NCI-H526 (cell line): ENCODE data around the gene HMOX1.

Source experiments
- DNase-seq, 2 experiments: peaks; one replicate each; lab custom pipeline; 2025; lab: John Stamatoyannopoulos, UW

HMOX1 gene

GRCh38 chr22:35380537-35381423 is at the start of gene HMOX1:
Gene HMOX1, plus strand, starts transcription at chr22:35381096. Its CDS starts 78 bp downstream, at chr22:35381174.
- DNase-seq, result peak in 1 of 2 experiments; percentile 80

- DNase-seq, result no peak
Observed at GRCh38 chr22:35332278-35332677, 48.6 kb upstream of the HMOX1 start.

GRCh38 chr22:35333220-35333619 is 47.7 kb upstream of the HMOX1 start:
- no peak for DNase-seq

- DNase-seq, result peak in 1 of 2 experiments; percentile 4
Observed at GRCh38 chr22:35334004-35334403, 46.9 kb upstream of the HMOX1 start.

- no peak for DNase-seq
Observed at GRCh38 chr22:35335468-35335867, 45.4 kb upstream of the HMOX1 start.

GRCh38 chr22:35335936-35336781 is 44.7 kb upstream of the HMOX1 start:
- no peak for DNase-seq

- DNase-seq, result peak in 1 of 2 experiments; percentile 7
Observed at GRCh38 chr22:35337932-35338331, 43.0 kb upstream of the HMOX1 start.

GRCh38 chr22:35341090-35341874 is 39.6 kb upstream of the HMOX1 start:
- no peak for DNase-seq

- no peak for DNase-seq
Observed at GRCh38 chr22:35342390-35342789, 38.5 kb upstream of the HMOX1 start.

- no peak for DNase-seq
Observed at GRCh38 chr22:35343664-35344550, 37.0 kb upstream of the HMOX1 start.

- DNase-seq, result no peak
Observed at GRCh38 chr22:35344956-35345690, 35.8 kb upstream of the HMOX1 start.

- DNase-seq, result no peak
Observed at GRCh38 chr22:35345808-35346505, 34.9 kb upstream of the HMOX1 start.

- no peak for DNase-seq
Observed at GRCh38 chr22:35346596-35347220, 34.2 kb upstream of the HMOX1 start.

- DNase-seq, result no peak
Observed at GRCh38 chr22:35347462-35347861, 33.4 kb upstream of the HMOX1 start.

- no peak for DNase-seq
Observed at GRCh38 chr22:35348026-35348590, 32.8 kb upstream of the HMOX1 start.

- DNase-seq, result no peak
Observed at GRCh38 chr22:35348703-35349102, 32.2 kb upstream of the HMOX1 start.

GRCh38 chr22:35349368-35349703 is 31.6 kb upstream of the HMOX1 start:
- peak; percentile 25 to 65 for DNase-seq

GRCh38 chr22:35349704-35350538 is 31.0 kb upstream of the HMOX1 start:
- DNase-seq, result peak in 1 of 2 experiments; percentile 31
